Thyroid gland (tissue), 4 donors: ENCODE data around the gene PLXDC2.
"Not testable (repeated sequence)": the region's sequence is repeated elsewhere in the genome, so short reads cannot be mapped to it uniquely, and the experiment has no call there.

Experiments
- POLR2A ChIP-seq, 2 donors: fragments of 450-650 bp; IDR thresholded peaks; one replicate each; pipeline ENCODE4 v1.6.1; 2017; ENCODE audit warnings: antibody characterized with exemption in 2 of 2, mild to moderate bottlenecking in 2 of 2, moderate library complexity in 1 of 2
- TF ChIP-seq, protein P1 (sequence below), 6 experiments: fragments of 200-600 bp in 3 of 6; fragments of 450-650 bp in 3 of 6; sonication (generic) in 3 of 6; IDR thresholded peaks; one replicate each; pipeline ENCODE4 v1.5.1; 2016 to 2019; ENCODE audit warnings: antibody characterized with exemption in 6 of 6, mild to moderate bottlenecking in 2 of 6, inconsistent platforms in 1 of 6, moderate library complexity in 1 of 6

DNA sequence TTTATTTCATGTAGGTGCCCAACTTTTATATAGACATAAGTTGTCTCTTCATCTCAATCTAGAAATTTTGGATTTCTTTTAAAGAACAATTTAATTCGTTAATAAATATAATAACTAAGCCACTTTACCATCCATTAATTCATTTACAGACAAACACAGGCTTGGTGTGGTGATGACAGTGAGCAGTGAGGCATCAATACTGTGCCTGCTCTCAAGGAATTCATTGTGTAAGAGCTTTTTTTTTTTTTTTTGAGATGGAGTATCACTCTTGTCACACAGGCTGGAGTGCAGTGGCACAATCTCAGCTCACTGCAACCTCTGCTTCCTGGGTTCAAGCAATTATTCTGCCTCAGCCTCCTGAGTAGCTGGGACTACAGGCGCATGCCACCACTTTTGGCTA, 185.8 kb downstream of the PLXDC2 start:
- TF ChIP-seq, protein P1, sequence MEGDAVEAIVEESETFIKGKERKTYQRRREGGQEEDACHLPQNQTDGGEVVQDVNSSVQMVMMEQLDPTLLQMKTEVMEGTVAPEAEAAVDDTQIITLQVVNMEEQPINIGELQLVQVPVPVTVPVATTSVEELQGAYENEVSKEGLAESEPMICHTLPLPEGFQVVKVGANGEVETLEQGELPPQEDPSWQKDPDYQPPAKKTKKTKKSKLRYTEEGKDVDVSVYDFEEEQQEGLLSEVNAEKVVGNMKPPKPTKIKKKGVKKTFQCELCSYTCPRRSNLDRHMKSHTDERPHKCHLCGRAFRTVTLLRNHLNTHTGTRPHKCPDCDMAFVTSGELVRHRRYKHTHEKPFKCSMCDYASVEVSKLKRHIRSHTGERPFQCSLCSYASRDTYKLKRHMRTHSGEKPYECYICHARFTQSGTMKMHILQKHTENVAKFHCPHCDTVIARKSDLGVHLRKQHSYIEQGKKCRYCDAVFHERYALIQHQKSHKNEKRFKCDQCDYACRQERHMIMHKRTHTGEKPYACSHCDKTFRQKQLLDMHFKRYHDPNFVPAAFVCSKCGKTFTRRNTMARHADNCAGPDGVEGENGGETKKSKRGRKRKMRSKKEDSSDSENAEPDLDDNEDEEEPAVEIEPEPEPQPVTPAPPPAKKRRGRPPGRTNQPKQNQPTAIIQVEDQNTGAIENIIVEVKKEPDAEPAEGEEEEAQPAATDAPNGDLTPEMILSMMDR (IDR thresholded peaks at IDR 0.05): not testable (repeated sequence)
- TF ChIP-seq POLR2A (IDR thresholded peaks at IDR 0.05): not testable (repeated sequence)
